ENCODE data around the gene HNRNPUL2.

DNA sequence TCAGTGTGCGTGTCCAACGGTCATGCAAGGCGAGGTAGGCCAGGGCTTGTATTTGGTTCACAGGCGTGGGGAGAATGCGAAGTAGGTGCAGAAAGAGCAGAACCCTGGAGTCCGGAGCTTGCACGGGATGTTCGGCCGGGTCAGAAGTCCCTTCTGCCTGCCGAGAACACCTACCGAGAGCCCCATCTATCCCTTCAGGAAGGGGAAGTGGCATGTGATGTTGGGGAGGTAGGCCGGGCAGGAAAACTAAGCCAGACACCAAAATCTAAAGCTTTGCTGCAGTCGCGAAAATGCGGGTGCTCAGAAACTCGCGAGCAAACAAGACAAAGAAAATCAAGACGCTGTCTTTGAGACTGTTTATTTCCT lies 43.5 kb upstream of the HNRNPUL2 start:
- TF ChIP-seq CTCF (conservative IDR thresholded peaks at IDR 0.05 in 1 of 2, IDR thresholded peaks at IDR 0.05 in 1 of 2; ENCODE audit: extremely low read depth in 1 of 2, insufficient read depth in 1 of 2, low read depth in 1 of 2, low read length in 2 of 2): no peak
- no peak for TF ChIP-seq EZH2 (IDR thresholded peaks at IDR 0.05; ENCODE audit: borderline replicate concordance, low read length)

Measured in mammary epithelial cell (primary cell).